Fibroblast of lung (primary cell): ENCODE results near the gene RYR2.

Experiments
- EZH2 ChIP-seq: IDR thresholded peaks from 2 replicates; pipeline ENCODE4 v1.5.1; 2012; ENCODE audit warnings: low read length, control low read depth, mild to moderate bottlenecking; ENCODE audit errors: missing control alignments
- TF ChIP-seq, protein P1 (sequence below), 2 donors: IDR thresholded peaks in 1 of 2; conservative IDR thresholded peaks in 1 of 2; 1 replicate in 1 of 2; 2 replicates in 1 of 2; pipeline ENCODE4 v1.5.1; 2011 to 2012; ENCODE audit warnings: low read length in 2 of 2, control low read depth in 1 of 2, inconsistent platforms in 1 of 2, low read depth in 1 of 2, mild to moderate bottlenecking in 1 of 2

DNA sequence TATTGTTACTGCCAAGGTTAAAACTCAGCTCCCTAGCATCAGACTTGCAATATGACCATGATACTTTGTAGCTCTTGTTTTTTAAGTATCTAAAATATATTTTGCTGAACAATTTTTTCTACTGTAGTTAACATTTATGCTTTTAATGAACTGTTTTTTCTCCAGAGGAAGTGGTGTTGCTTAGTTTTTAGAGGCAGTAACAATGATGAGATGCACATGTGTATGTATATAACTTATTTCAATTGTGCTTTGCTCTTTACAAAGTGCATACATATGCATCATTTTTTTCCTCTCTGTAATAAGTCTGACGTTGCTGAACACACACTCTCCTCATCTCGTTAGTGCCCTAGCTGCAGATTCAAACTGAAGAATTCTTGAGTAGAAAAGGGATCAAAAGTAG is 430.0 kb downstream of the RYR2 start:
- TF ChIP-seq, protein P1, sequence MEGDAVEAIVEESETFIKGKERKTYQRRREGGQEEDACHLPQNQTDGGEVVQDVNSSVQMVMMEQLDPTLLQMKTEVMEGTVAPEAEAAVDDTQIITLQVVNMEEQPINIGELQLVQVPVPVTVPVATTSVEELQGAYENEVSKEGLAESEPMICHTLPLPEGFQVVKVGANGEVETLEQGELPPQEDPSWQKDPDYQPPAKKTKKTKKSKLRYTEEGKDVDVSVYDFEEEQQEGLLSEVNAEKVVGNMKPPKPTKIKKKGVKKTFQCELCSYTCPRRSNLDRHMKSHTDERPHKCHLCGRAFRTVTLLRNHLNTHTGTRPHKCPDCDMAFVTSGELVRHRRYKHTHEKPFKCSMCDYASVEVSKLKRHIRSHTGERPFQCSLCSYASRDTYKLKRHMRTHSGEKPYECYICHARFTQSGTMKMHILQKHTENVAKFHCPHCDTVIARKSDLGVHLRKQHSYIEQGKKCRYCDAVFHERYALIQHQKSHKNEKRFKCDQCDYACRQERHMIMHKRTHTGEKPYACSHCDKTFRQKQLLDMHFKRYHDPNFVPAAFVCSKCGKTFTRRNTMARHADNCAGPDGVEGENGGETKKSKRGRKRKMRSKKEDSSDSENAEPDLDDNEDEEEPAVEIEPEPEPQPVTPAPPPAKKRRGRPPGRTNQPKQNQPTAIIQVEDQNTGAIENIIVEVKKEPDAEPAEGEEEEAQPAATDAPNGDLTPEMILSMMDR (conservative IDR thresholded peaks at IDR 0.05 in 1 of 2, IDR thresholded peaks at IDR 0.05 in 1 of 2; ENCODE audit: low read depth in 1 of 2, low read length in 2 of 2) = no peak
- no peak for TF ChIP-seq EZH2
